Uterus (tissue), 4 donors: ENCODE results near the gene KCNS3. TPM values are rescaled to one million over a fixed set of nuclear protein-coding genes. Genes with fewer than 3 reads are reported as not detected.

ENCODE experiments used
- DNase-seq, 2 donors: peaks; one replicate each; pipeline ENCODE4 v3.0.0-alpha.2; 2019 to 2020
- H3K27ac ChIP-seq, 2 donors: fragments of 200-600 bp; sonication (generic); 1 replicate in 1 of 2; 2 replicates in 1 of 2; pipeline ENCODE4 v1.5.1; 2016 to 2018
- H3K27me3 ChIP-seq, 2 donors: fragments of 200-600 bp; sonication (generic); one replicate each; pipeline ENCODE4 v1.5.1; 2018 to 2019; ENCODE audit warnings: control low read depth in 1 of 2
- H3K36me3 ChIP-seq, 2 donors: fragments of 200-600 bp; sonication (generic); one replicate each; pipeline ENCODE4 v1.5.1; 2019; ENCODE audit warnings: control low read depth in 1 of 2
- H3K4me1 ChIP-seq, 2 donors: fragments of 200-600 bp; sonication (generic); one replicate each; pipeline ENCODE4 v1.5.1; 2018 to 2019; ENCODE audit warnings: control low read depth in 1 of 2
- H3K4me3 ChIP-seq, 2 donors: fragments of 200-600 bp; sonication (generic); 1 replicate in 1 of 2; 2 replicates in 1 of 2; pipeline ENCODE4 v1.5.1; 2018 to 2019; ENCODE audit warnings: mild to moderate bottlenecking in 1 of 2
- H3K9me3 ChIP-seq, 2 donors: fragments of 200-600 bp; sonication (generic); one replicate each; pipeline ENCODE4 v1.5.1; 2019; ENCODE audit warnings: control low read depth in 1 of 2
- POLR2A ChIP-seq, 2 donors: fragments of 450-650 bp; IDR thresholded peaks; one replicate each; pipeline ENCODE4 v1.6.1; 2016; ENCODE audit warnings: antibody characterized with exemption in 2 of 2, mild to moderate bottlenecking in 1 of 2, moderate library complexity in 1 of 2
- intact Hi-C: fragments of 100-400 bp; cut with DNase I; formaldehyde crosslinking; loops from one replicate; pipeline ENCODE4 v1.15.1; 2023; ENCODE audit warnings: low total_unique reads
- total RNA-seq, 4 donors: library from RNA; depleted of rRNA in 3 of 4; stranded (reverse); fragments of >200 nt in 3 of 4; gene quantifications; one replicate each; pipeline versions ENCODE4 v1.1.0 to v1.2.4, GENCODE V29; 2014 to 2023
- TF ChIP-seq, protein P1 (sequence below), 4 experiments: fragments of 200-600 bp in 2 of 4; fragments of 450-650 bp in 2 of 4; sonication (generic) in 2 of 4; IDR thresholded peaks; one replicate each; pipeline ENCODE4 v1.5.1; 2016 to 2019; ENCODE audit warnings: antibody characterized with exemption in 4 of 4, mild to moderate bottlenecking in 2 of 4, moderate library complexity in 1 of 4
- donor health status: DM: yes; HTN: yes; CAD: no.

The KCNS3 gene
- total RNA-seq, 4 donors from 2014 or later = 4.8 to 67.6 (median 11.6) TPM

DNA sequence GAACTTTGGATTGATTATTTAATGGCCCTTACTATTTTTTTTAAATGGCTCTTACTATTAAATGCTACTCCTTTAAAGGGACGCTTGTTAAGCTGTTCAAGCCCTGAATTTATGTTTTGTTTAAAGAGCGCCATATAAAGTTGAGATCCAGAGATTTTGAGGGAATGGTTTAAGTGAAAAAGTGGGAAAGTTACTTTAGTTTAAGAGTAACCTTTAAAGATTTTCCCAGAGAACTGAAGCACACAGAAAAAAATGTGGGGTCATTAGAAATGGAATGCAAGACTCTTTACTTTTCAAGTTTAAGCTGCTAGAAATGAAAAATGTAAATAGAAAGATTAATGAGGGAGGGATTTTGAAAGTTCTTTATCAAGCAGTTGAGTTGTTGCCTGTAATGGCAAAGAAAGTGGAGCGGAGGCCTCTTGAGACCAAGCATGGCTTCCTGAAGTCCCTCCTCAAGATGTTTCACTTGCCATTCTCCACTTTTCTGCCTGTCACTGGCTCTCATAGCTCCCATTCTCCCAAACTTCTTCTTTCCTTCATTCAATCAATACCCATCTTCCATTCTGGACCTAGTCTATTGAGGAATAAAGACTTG, 93.2 kb downstream of the KCNS3 start:
- Histone ChIP-seq H3K9me3 (no peaks in the 10 kb centered on the region), H3K36me3 (no peaks in the 10 kb centered on the region), H3K4me3 (no peak overlapping the region), H3K27me3 (no peaks in the 10 kb centered on the region), H3K27ac (no peak overlapping the region), H3K4me1 (no peaks in the 10 kb centered on the region)
- intact Hi-C loops = no loop called here
- no peak for DNase-seq
- no peak for TF ChIP-seq POLR2A (IDR thresholded peaks at IDR 0.05)
- TF ChIP-seq, protein P1, sequence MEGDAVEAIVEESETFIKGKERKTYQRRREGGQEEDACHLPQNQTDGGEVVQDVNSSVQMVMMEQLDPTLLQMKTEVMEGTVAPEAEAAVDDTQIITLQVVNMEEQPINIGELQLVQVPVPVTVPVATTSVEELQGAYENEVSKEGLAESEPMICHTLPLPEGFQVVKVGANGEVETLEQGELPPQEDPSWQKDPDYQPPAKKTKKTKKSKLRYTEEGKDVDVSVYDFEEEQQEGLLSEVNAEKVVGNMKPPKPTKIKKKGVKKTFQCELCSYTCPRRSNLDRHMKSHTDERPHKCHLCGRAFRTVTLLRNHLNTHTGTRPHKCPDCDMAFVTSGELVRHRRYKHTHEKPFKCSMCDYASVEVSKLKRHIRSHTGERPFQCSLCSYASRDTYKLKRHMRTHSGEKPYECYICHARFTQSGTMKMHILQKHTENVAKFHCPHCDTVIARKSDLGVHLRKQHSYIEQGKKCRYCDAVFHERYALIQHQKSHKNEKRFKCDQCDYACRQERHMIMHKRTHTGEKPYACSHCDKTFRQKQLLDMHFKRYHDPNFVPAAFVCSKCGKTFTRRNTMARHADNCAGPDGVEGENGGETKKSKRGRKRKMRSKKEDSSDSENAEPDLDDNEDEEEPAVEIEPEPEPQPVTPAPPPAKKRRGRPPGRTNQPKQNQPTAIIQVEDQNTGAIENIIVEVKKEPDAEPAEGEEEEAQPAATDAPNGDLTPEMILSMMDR (IDR thresholded peaks at IDR 0.05) = no peak

DNA sequence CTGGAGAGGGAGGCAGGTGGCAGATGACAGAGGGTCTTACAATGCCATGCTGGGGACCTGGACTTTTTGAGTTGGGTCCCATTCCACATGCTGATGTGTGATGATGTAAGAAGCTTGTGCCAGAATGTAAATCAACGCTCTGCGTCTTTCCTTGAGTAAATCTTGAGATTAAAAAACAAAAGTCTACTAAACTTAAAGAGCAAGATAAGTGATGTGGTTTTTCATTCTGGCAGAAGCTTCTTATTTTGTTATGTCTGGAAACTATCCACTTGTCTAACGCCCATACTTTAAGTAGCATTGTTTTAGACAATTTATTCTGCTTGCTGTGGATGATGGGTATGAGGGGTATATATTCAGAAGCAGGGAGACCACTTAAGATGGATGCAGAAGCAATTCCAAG, 94.5 kb downstream of the KCNS3 start:
- no peaks in the 10 kb centered on the region for H3K36me3 ChIP-seq
- no peak overlapping the region for H3K27ac ChIP-seq
- no peak overlapping the region for H3K4me3 ChIP-seq
- H3K9me3 ChIP-seq = no peaks in the 10 kb centered on the region
- DNase-seq = no peak
- TF ChIP-seq, protein P1 (IDR thresholded peaks at IDR 0.05) = no peak
- TF ChIP-seq POLR2A (IDR thresholded peaks at IDR 0.05) = no peak
- H3K27me3 ChIP-seq = no peaks in the 10 kb centered on the region
- intact Hi-C loops = no loop called here
- H3K4me1 ChIP-seq = no peaks in the 10 kb centered on the region

DNA sequence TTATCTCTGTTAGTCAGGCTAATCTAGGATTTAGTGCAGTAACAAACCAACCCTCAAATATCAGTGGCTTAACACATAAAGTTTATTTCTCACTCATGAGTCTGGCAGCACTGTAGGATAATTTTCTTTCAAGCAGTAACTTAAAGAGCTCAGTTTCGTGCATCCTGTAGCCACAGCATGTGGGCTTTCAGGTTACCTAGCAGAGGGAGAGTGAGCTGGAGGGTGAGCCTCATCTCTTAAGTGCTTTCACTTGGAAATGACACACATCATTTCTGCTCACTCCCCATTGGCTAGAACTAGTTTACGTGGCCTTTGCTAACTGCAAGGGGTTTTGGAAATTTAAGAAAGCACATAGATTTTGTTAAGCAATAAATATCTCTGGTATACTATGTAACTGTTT, 96.9 kb downstream of the KCNS3 start:
- H3K4me1 ChIP-seq = no peaks in the 10 kb centered on the region
- H3K9me3 ChIP-seq = no peaks in the 10 kb centered on the region
- no peaks in the 10 kb centered on the region for H3K36me3 ChIP-seq
- DNase-seq = no peak
- no peaks in the 10 kb centered on the region for H3K27me3 ChIP-seq
- intact Hi-C loops = no loop called here
- no peak overlapping the region for H3K27ac ChIP-seq
- TF ChIP-seq, protein P1 (IDR thresholded peaks at IDR 0.05) = no peak
- TF ChIP-seq POLR2A (IDR thresholded peaks at IDR 0.05) = no peak
- H3K4me3 ChIP-seq = no peak overlapping the region

DNA sequence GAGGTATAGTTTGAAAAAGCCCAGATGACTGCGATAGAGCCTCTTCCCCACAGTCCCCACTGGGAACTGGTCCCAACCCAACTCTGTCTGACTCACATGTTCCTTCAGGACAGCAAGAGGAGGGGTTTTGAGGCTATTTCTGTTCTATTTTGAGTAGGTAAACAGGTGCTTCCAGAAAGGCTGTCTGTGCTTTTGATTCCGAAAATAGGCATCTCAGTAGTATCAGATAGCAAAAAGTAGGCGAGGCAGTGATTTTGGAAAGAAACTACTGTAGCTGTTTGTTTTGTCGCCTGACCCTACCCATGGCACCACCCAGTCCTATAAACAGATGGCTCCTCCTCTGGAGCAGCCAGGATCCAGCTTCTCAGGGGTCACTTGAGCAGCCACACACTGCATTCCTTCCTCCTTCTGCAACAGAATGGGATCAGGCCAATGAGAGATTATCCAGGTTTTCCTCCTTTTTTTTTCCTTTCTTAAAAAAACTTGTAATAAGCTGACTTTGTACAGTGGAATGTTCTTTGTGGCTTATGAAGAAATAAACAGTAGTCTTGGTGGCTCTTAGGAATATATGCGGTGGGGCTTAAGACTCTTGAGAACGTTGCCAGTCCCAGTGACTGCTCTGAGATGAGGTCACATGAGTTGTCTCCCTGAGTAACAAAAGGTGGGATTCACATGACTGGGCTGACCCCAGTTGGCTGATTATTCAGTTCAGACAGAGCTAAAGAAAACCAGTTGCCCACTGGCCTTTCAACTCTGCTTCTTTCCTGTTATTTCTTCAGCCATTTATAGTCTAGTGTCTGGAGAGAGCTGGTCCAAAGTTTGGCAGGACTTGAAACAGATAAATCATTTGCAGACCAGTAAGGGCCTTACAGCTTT, 98.6 kb downstream of the KCNS3 start:
- DNase-seq = peak; percentile 31
- peak overlapping the region; percentile 50 to 61 for H3K27ac ChIP-seq
- intact Hi-C loops = no loop called here
- no peak for TF ChIP-seq POLR2A (IDR thresholded peaks at IDR 0.05)
- TF ChIP-seq, protein P1 (IDR thresholded peaks at IDR 0.05) = no peak
- no peak overlapping the region for H3K4me3 ChIP-seq
- no peaks in the 10 kb centered on the region for H3K4me1 ChIP-seq
- H3K9me3 ChIP-seq = no peaks in the 10 kb centered on the region
- no peaks in the 10 kb centered on the region for H3K27me3 ChIP-seq
- no peaks in the 10 kb centered on the region for H3K36me3 ChIP-seq

DNA sequence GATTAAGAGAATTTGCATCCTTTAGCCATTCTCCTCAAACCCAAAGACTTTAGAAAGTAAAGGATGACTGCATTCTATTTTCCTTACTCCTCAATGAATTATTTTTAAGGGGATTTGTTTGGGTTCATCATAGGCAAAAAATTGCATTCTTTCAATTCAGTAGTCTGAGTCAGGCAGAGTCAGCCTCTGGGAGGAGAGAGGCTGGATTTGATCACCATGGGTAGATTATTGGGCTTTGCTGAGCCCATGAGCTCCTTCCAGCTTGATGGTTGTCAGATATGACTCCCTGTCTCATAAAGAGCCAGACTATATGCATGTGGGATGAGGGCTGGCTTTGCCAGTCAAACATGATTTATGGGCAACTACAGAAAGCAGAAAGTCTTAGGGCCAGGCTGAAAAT, 101.2 kb downstream of the KCNS3 start:
- no peaks in the 10 kb centered on the region for H3K4me1 ChIP-seq
- intact Hi-C loops = no loop called here
- no peaks in the 10 kb centered on the region for H3K36me3 ChIP-seq
- TF ChIP-seq, protein P1 (IDR thresholded peaks at IDR 0.05) = no peak
- no peak for TF ChIP-seq POLR2A (IDR thresholded peaks at IDR 0.05)
- no peak for DNase-seq
- no peaks in the 10 kb centered on the region for H3K27me3 ChIP-seq
- no peak overlapping the region for H3K27ac ChIP-seq
- H3K9me3 ChIP-seq = no peaks in the 10 kb centered on the region
- H3K4me3 ChIP-seq = no peak overlapping the region
